Stimulated activated CD4-positive, alpha-beta T cell treated with anti-CD3 and anti-CD28 coated beads, Interleukin-12 subunit alpha, Interleukin-12 subunit beta, amount 100 ng/mL, for 48 hours (primary cell): ENCODE measurements around the gene MOV10.

Experiments used
- DNase-seq, 3 donors: peaks; one replicate each; pipeline ENCODE4 v3.0.0-alpha.2; 2020; ENCODE audit warnings: low read depth in 2 of 3, low spot score in 1 of 3

Gene MOV10

GRCh38 chr1:112698366-112699310 is 24.2 kb downstream of the MOV10 start:
- no peak for DNase-seq

- DNase-seq = no peak
Measured at GRCh38 chr1:112699425-112700144, 25.1 kb downstream of the MOV10 start.

GRCh38 chr1:112700290-112701226 is 26.1 kb downstream of the MOV10 start:
- peak; percentile 46 to 67 (median 54) for DNase-seq

GRCh38 chr1:112701227-112702066 is 27.0 kb downstream of the MOV10 start:
- no peak for DNase-seq

- DNase-seq = no peak
Measured at GRCh38 chr1:112702067-112702395, 27.6 kb downstream of the MOV10 start.

- DNase-seq = no peak
Measured at GRCh38 chr1:112702420-112703261, 28.2 kb downstream of the MOV10 start.

- DNase-seq = no peak
Measured at GRCh38 chr1:112703706-112704105, 29.2 kb downstream of the MOV10 start.

- no peak for DNase-seq
Measured at GRCh38 chr1:112704391-112704933, 30.0 kb downstream of the MOV10 start.

- peak in 1 of 3 donors; percentile 51 for DNase-seq
Measured at GRCh38 chr1:112704934-112705627, 30.6 kb downstream of the MOV10 start.

GRCh38 chr1:112706505-112707220 is 32.2 kb downstream of the MOV10 start, which contains the start of gene RHOC:
RHOC (minus strand) TSS chr1:112707127; CDS start chr1:112703799, 3,328 bp downstream.
- DNase-seq = peak in 1 of 3 donors; percentile 37

GRCh38 chr1:112707221-112708001 is 33.0 kb downstream of the MOV10 start:
- DNase-seq = peak in 1 of 3 donors; percentile 67

GRCh38 chr1:112708002-112708448 is 33.6 kb downstream of the MOV10 start:
- no peak for DNase-seq

- no peak for DNase-seq
Measured at GRCh38 chr1:112708489-112708888, 34.0 kb downstream of the MOV10 start.

GRCh38 chr1:112710159-112710558 is 35.7 kb downstream of the MOV10 start:
- DNase-seq = no peak

- DNase-seq = no peak
Measured at GRCh38 chr1:112710586-112710985, 36.1 kb downstream of the MOV10 start.

- DNase-seq = no peak
Measured at GRCh38 chr1:112711041-112711440, 36.6 kb downstream of the MOV10 start.

GRCh38 chr1:112711670-112712069 is 37.2 kb downstream of the MOV10 start:
- no peak for DNase-seq
